GM23338 (cell line): ENCODE measurements around the gene BCAS3. TPM values are rescaled to one million over a fixed set of nuclear protein-coding genes. Genes with fewer than 3 reads are reported as not detected.
"Not testable (repeated sequence)": the region's sequence is repeated elsewhere in the genome, so short reads cannot be mapped to it uniquely, and the experiment has no call there.

Experiments
- ATAC-seq: fragments of 200-7000 bp; cut with Tn5 transposase; 3 replicates; pipeline ENCODE4 v1.9.1; 2020
- DNase-seq: peaks from one replicate; pipeline ENCODE4 v3.0.0-alpha.2; 2015; ENCODE audit warnings: low spot score
- H2AFZ ChIP-seq: fragments of 200-600 bp; sonication (generic); 2 replicates; pipeline ENCODE4 v1.8.0; 2016; ENCODE audit warnings: antibody characterized with exemption, mild to moderate bottlenecking, moderate library complexity
- H3F3A ChIP-seq: fragments of 200-600 bp; sonication (generic); replicated peaks from 2 replicates; pipeline ENCODE4 v1.8.0; 2017; ENCODE audit warnings: antibody characterized with exemption, mixed run types, low read depth
- H3K27ac ChIP-seq: fragments of 200-600 bp; sonication (generic); 2 replicates; pipeline ENCODE4 v1.6.1; 2016; ENCODE audit warnings: low read depth
- H3K27me3 ChIP-seq: fragments of 200-600 bp; sonication (generic); 2 replicates; pipeline ENCODE4 v1.8.0; 2016; ENCODE audit warnings: mild to moderate bottlenecking, mixed run types, moderate library complexity; ENCODE audit not compliant: insufficient read depth
- H3K36me3 ChIP-seq: fragments of 200-600 bp; sonication (generic); 2 replicates; pipeline ENCODE4 v1.8.0; 2016; ENCODE audit warnings: mild to moderate bottlenecking; ENCODE audit not compliant: insufficient read depth
- H3K4me1 ChIP-seq: fragments of 200-600 bp; sonication (generic); 2 replicates; pipeline ENCODE4 v1.8.0; 2016; ENCODE audit warnings: mild to moderate bottlenecking, moderate library complexity; ENCODE audit not compliant: insufficient read depth
- H3K4me2 ChIP-seq: fragments of 200-600 bp; sonication (generic); 2 replicates; pipeline ENCODE4 v1.7.1; 2017; ENCODE audit warnings: mixed run types
- H3K4me3 ChIP-seq: fragments of 200-600 bp; sonication (generic); 2 replicates; pipeline ENCODE4 v1.6.1; 2016; ENCODE audit warnings: mixed run types
- H3K79me2 ChIP-seq: fragments of 200-600 bp; sonication (generic); replicated peaks from 2 replicates; pipeline ENCODE4 v1.8.0; 2017; ENCODE audit warnings: mild to moderate bottlenecking; ENCODE audit not compliant: insufficient read depth
- H3K9me2 ChIP-seq: fragments of 200-600 bp; sonication (generic); 2 replicates; pipeline ENCODE4 v1.8.0; 2017; ENCODE audit not compliant: insufficient read depth
- H4K20me1 ChIP-seq: fragments of 200-600 bp; sonication (generic); replicated peaks from 2 replicates; pipeline ENCODE4 v1.8.0; 2017; ENCODE audit warnings: mild to moderate bottlenecking; ENCODE audit not compliant: insufficient read depth
- H3K27ac Mint-ChIP-seq: 2 replicates; pipeline ENCODE4 v1.8.0; 2020; ENCODE audit warnings: inconsistent platforms, mild to moderate bottlenecking, moderate library complexity, mixed read lengths
- H3K27me3 Mint-ChIP-seq: 3 replicates; pipeline ENCODE4 v1.8.0; 2022; ENCODE audit warnings: low read depth, mild to moderate bottlenecking, moderate library complexity, mixed read lengths, inconsistent platforms; ENCODE audit not compliant: insufficient read depth, poor library complexity
- H3K36me3 Mint-ChIP-seq: 3 replicates; pipeline ENCODE4 v1.8.0; 2021; ENCODE audit warnings: low read depth, mild to moderate bottlenecking, inconsistent platforms, moderate library complexity, mixed read lengths
- H3K4me1 Mint-ChIP-seq: 3 replicates; pipeline ENCODE4 v1.8.0; 2020; ENCODE audit warnings: mild to moderate bottlenecking, inconsistent platforms, mixed read lengths
- H3K4me3 Mint-ChIP-seq: 3 replicates; pipeline ENCODE4 v1.8.0; 2021; ENCODE audit warnings: moderate library complexity, mild to moderate bottlenecking, inconsistent platforms, mixed read lengths
- H3K9me3 Mint-ChIP-seq: 3 replicates; pipeline ENCODE4 v1.8.0; 2020; ENCODE audit warnings: moderate library complexity, mild to moderate bottlenecking, inconsistent platforms, mixed read lengths
- CTCF ChIP-seq, 2 experiments: fragments of 200-600 bp in 1 of 2; sonication (generic) in 1 of 2; conservative IDR thresholded peaks; 2 replicates each; pipeline versions ENCODE4 v1.5.1 to v1.6.1; 2016 to 2017; ENCODE audit warnings: antibody characterized with exemption in 2 of 2, low read depth in 2 of 2, mild to moderate bottlenecking in 2 of 2, moderate library complexity in 1 of 2
- EZH2phosphoT487 ChIP-seq: fragments of 200-600 bp; sonication (generic); IDR thresholded peaks from one replicate; pipeline ENCODE4 v1.8.1; 2018; ENCODE audit warnings: antibody characterized with exemption; ENCODE audit not compliant: unreplicated experiment
- JUNB ChIP-seq: IDR thresholded peaks from one replicate; pipeline ENCODE4 v1.6.1; 2016; ENCODE audit warnings: antibody characterized with exemption; ENCODE audit not compliant: unreplicated experiment
- NANOG ChIP-seq: IDR thresholded peaks from 2 replicates; pipeline ENCODE4 v1.6.1; 2016; ENCODE audit warnings: antibody characterized with exemption, borderline replicate concordance
- POLR2AphosphoS5 ChIP-seq: IDR thresholded peaks from 2 replicates; pipeline ENCODE4 v1.6.1; 2016; ENCODE audit warnings: antibody characterized with exemption, low read depth
- STAT1 ChIP-seq: IDR thresholded peaks from one replicate; pipeline ENCODE4 v1.6.1; 2016; ENCODE audit warnings: antibody characterized with exemption; ENCODE audit not compliant: unreplicated experiment
- ZNF331 ChIP-seq: fragments of 250-450 bp; sonication (Bioruptor Pico); IDR thresholded peaks from 2 replicates; pipeline ENCODE4 v1.5.0; 2020; ENCODE audit warnings: low read depth, mild to moderate bottlenecking, moderate library complexity
- ZNF462 ChIP-seq: fragments of 250-450 bp; sonication (Bioruptor Pico); IDR thresholded peaks from 2 replicates; pipeline ENCODE4 v1.5.0; 2020; ENCODE audit warnings: mild to moderate bottlenecking, moderate library complexity
- polyA plus RNA-seq: library from polyadenylated mRNA; unstranded; fragments of >200 nt; fragmentation: Nextera tagmentation; extraction: Ambion mirVana; gene quantifications from 2 replicates; pipeline ENCODE4 v1.2.1, GENCODE V29; 2016
- total RNA-seq: library from RNA; depleted of rRNA; stranded (reverse); fragments of >200 nt; shearing (Covaris generic); gene quantifications from 2 replicates; pipeline ENCODE4 v1.2.3, GENCODE V29; 2014
- TF ChIP-seq, protein P1 (sequence below): IDR thresholded peaks from 2 replicates; pipeline ENCODE4 v1.6.1; 2016; ENCODE audit warnings: antibody characterized with exemption
- TF ChIP-seq, protein P2 (sequence below): IDR thresholded peaks from one replicate; pipeline ENCODE4 v1.6.1; 2018; ENCODE audit warnings: antibody characterized with exemption; ENCODE audit not compliant: unreplicated experiment

Gene BCAS3
- total and polyA plus RNA-seq, 2 experiments from 2014 or later: 8.2 to 28.0 TPM

- not testable (repeated sequence) for H3K4me1 ChIP-seq, H3K9me2 ChIP-seq, H3K4me2 ChIP-seq, H3K9me3 Mint-ChIP-seq, H3K27me3 ChIP-seq, H3K4me3 Mint-ChIP-seq, H3K36me3 Mint-ChIP-seq, H3F3A ChIP-seq, H3K4me1 Mint-ChIP-seq, H3K27me3 Mint-ChIP-seq, H2AFZ ChIP-seq, ATAC-seq, DNase-seq, H3K27ac Mint-ChIP-seq, H3K27ac ChIP-seq, H3K79me2 ChIP-seq, H4K20me1 ChIP-seq, H3K36me3 ChIP-seq, H3K4me3 ChIP-seq
Measured at GRCh38 chr17:61042348-61042747, 364.7 kb downstream of the BCAS3 start.

DNA sequence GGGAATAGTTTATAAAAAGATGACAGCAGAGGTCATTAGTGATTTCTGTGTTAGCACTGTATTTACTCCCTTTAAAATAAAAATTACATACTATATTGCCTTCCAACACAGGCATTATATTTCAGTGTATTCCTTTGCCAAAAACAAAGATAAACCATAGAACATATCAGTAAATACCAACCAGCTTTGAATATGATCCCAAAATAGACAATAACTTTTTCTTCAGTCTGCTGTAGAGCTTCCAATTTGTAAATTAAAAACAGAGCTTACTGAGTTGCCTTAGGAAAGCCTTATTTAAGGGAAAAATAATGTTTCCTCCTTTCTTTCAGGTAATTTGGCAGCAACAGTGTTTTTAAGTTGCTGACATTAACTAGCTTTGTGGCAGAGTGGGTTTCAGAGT, 369.9 kb downstream of the BCAS3 start:
- no peak overlapping the region for H3K4me3 Mint-ChIP-seq
- no peaks in the 10 kb centered on the region for H3K27me3 Mint-ChIP-seq
- no peak overlapping the region for H2AFZ ChIP-seq
- H3K4me3 ChIP-seq: no peak overlapping the region
- ATAC-seq (no peak), DNase-seq (no peak)
- no peaks in the 10 kb centered on the region for H3K36me3 Mint-ChIP-seq
- no peaks in the 10 kb centered on the region for H3K9me3 Mint-ChIP-seq
- no peak overlapping the region for H3K27ac Mint-ChIP-seq
- H3K4me1 Mint-ChIP-seq: no peaks in the 10 kb centered on the region
- H3K79me2 ChIP-seq: no peaks in the 10 kb centered on the region
- H4K20me1 ChIP-seq: no peaks in the 10 kb centered on the region
- no peaks in the 10 kb centered on the region; the same call in 1 of the 2 replicates for H3K9me2 ChIP-seq
- H3K27ac ChIP-seq: no peak overlapping the region
- no peaks in the 10 kb centered on the region for H3K4me1 ChIP-seq
- no peaks in the 10 kb centered on the region for H3K36me3 ChIP-seq
- H3K27me3 ChIP-seq: no peaks in the 10 kb centered on the region
- no peaks in the 10 kb centered on the region for H3F3A ChIP-seq
- H3K4me2 ChIP-seq: no peak overlapping the region
- TF ChIP-seq, protein P1, sequence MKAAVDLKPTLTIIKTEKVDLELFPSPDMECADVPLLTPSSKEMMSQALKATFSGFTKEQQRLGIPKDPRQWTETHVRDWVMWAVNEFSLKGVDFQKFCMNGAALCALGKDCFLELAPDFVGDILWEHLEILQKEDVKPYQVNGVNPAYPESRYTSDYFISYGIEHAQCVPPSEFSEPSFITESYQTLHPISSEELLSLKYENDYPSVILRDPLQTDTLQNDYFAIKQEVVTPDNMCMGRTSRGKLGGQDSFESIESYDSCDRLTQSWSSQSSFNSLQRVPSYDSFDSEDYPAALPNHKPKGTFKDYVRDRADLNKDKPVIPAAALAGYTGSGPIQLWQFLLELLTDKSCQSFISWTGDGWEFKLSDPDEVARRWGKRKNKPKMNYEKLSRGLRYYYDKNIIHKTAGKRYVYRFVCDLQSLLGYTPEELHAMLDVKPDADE: no peak
- TF ChIP-seq ZNF331 (CRISPR knock-in tag) (no peak), CTCF (conservative IDR thresholded peaks at IDR 0.05; ENCODE audit: low read depth in 2 of 2) (no peak), STAT1 (no peak), ZNF462 (CRISPR knock-in tag) (no peak), POLR2AphosphoS5 (no peak), JUNB (no peak), NANOG (no peak), EZH2phosphoT487 (no peak)
- TF ChIP-seq, protein P2, sequence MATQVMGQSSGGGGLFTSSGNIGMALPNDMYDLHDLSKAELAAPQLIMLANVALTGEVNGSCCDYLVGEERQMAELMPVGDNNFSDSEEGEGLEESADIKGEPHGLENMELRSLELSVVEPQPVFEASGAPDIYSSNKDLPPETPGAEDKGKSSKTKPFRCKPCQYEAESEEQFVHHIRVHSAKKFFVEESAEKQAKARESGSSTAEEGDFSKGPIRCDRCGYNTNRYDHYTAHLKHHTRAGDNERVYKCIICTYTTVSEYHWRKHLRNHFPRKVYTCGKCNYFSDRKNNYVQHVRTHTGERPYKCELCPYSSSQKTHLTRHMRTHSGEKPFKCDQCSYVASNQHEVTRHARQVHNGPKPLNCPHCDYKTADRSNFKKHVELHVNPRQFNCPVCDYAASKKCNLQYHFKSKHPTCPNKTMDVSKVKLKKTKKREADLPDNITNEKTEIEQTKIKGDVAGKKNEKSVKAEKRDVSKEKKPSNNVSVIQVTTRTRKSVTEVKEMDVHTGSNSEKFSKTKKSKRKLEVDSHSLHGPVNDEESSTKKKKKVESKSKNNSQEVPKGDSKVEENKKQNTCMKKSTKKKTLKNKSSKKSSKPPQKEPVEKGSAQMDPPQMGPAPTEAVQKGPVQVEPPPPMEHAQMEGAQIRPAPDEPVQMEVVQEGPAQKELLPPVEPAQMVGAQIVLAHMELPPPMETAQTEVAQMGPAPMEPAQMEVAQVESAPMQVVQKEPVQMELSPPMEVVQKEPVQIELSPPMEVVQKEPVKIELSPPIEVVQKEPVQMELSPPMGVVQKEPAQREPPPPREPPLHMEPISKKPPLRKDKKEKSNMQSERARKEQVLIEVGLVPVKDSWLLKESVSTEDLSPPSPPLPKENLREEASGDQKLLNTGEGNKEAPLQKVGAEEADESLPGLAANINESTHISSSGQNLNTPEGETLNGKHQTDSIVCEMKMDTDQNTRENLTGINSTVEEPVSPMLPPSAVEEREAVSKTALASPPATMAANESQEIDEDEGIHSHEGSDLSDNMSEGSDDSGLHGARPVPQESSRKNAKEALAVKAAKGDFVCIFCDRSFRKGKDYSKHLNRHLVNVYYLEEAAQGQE: no peak
